ENCODE measurements around the gene KDM7A. TPM values are rescaled to one million over a fixed set of nuclear protein-coding genes. Genes with fewer than 3 reads are reported as not detected.

The KDM7A gene
- total RNA-seq, 2 experiments from 2014 or later = 43.3 to 46.5 TPM

GRCh38 chr7:140042386-140042670, 134.5 kb downstream of the KDM7A start:
- Histone ChIP-seq H3K4me3 (ENCODE audit: low read length) (no peak overlapping the region), H3K27me3 (ENCODE audit: control insufficient read depth in 1 of 2, insufficient read depth in 2 of 2, low read length in 2 of 2) (no peaks in the 10 kb centered on the region), H3K36me3 (ENCODE audit: insufficient read depth, low read length) (peaks cover 74% of the 10 kb centered on the region), H3K27ac (ENCODE audit: low read depth in 1 of 2, low read length in 2 of 2) (no peak overlapping the region), H3K9me3 (ENCODE audit: control insufficient read depth in 1 of 2, insufficient read depth in 1 of 2, low read length in 2 of 2) (no peaks in the 10 kb centered on the region), H3K4me1 (ENCODE audit: insufficient read depth, low read length) (peaks cover 3% of the 10 kb centered on the region)
- H3K4me1 Mint-ChIP-seq (ENCODE audit: low read depth) = peaks cover 23% of the 10 kb centered on the region
- peaks cover 88% of the 10 kb centered on the region for H3K36me3 Mint-ChIP-seq (ENCODE audit: low read depth)
- H3K9me3 Mint-ChIP-seq = no peaks in the 10 kb centered on the region
- no peak for TF ChIP-seq CTCF (IDR thresholded peaks at IDR 0.05)
- H3K4me3 Mint-ChIP-seq = no peak overlapping the region
- CTCF ChIA-PET = no interaction called here
- no peaks in the 10 kb centered on the region for H3K27me3 Mint-ChIP-seq
- ATAC-seq (ENCODE audit: poor library complexity) (no peak), DNase-seq (no peak)
- POLR2A ChIA-PET = no interaction called here
- intact Hi-C loops (cut with DNase I, micrococcal nuclease) = no loop called here
- H3K27ac Mint-ChIP-seq = no peak overlapping the region

- intact Hi-C loops (cut with DNase I, micrococcal nuclease) = no loop called here
- no peak for TF ChIP-seq CTCF (IDR thresholded peaks at IDR 0.05)
- H3K4me1 Mint-ChIP-seq (ENCODE audit: low read depth) = peaks cover 24% of the 10 kb centered on the region
- no peak overlapping the region for H3K4me3 ChIP-seq (ENCODE audit: low read length)
- CTCF ChIA-PET = no interaction called here
- POLR2A ChIA-PET = no interaction called here
- H3K36me3 Mint-ChIP-seq (ENCODE audit: low read depth) = peaks cover 87% of the 10 kb centered on the region
- H3K36me3 ChIP-seq (ENCODE audit: insufficient read depth, low read length) = peaks cover 72% of the 10 kb centered on the region
- H3K9me3 ChIP-seq (ENCODE audit: control insufficient read depth in 1 of 2, insufficient read depth in 1 of 2, low read length in 2 of 2) = no peaks in the 10 kb centered on the region
- ATAC-seq (ENCODE audit: poor library complexity) (no peak), DNase-seq (no peak)
- H3K27ac ChIP-seq (ENCODE audit: low read depth in 1 of 2, low read length in 2 of 2) = no peak overlapping the region
- H3K27me3 ChIP-seq (ENCODE audit: control insufficient read depth in 1 of 2, insufficient read depth in 2 of 2, low read length in 2 of 2) = no peaks in the 10 kb centered on the region
- H3K4me3 Mint-ChIP-seq = no peak overlapping the region
- peaks cover 8% of the 10 kb centered on the region for H3K4me1 ChIP-seq (ENCODE audit: insufficient read depth, low read length)
- no peak overlapping the region for H3K27ac Mint-ChIP-seq
- no peaks in the 10 kb centered on the region for H3K27me3 Mint-ChIP-seq
- H3K9me3 Mint-ChIP-seq = no peaks in the 10 kb centered on the region
Observed at GRCh38 chr7:140041659-140042385, 135.0 kb downstream of the KDM7A start.

- ChIA-PET CTCF (no interaction called here), POLR2A (no interaction called here)
- intact Hi-C loops (cut with DNase I, micrococcal nuclease) = no loop called here
Observed at GRCh38 chr7:140039896-140040295, 136.9 kb downstream of the KDM7A start.

More at GRCh38 chr7:140039896-140040295, 136.9 kb downstream of the KDM7A start:
- H3K27ac Mint-ChIP-seq = no peak overlapping the region
- peaks cover 84% of the 10 kb centered on the region for H3K36me3 Mint-ChIP-seq (ENCODE audit: low read depth)
- H3K27ac ChIP-seq (ENCODE audit: low read depth in 1 of 2, low read length in 2 of 2) = no peak overlapping the region
- peaks cover 35% of the 10 kb centered on the region for H3K4me1 Mint-ChIP-seq (ENCODE audit: low read depth)
- no peaks in the 10 kb centered on the region for H3K9me3 Mint-ChIP-seq
- no peak for ATAC-seq (ENCODE audit: poor library complexity)
- no peaks in the 10 kb centered on the region for H3K27me3 Mint-ChIP-seq
- H3K4me3 ChIP-seq (ENCODE audit: low read length) = no peak overlapping the region
- H3K9me3 ChIP-seq (ENCODE audit: control insufficient read depth in 1 of 2, insufficient read depth in 1 of 2, low read length in 2 of 2) = no peaks in the 10 kb centered on the region
- TF ChIP-seq CTCF (IDR thresholded peaks at IDR 0.05) = no peak
- peaks cover 18% of the 10 kb centered on the region for H3K4me1 ChIP-seq (ENCODE audit: insufficient read depth, low read length)
- H3K27me3 ChIP-seq (ENCODE audit: control insufficient read depth in 1 of 2, insufficient read depth in 2 of 2, low read length in 2 of 2) = no peaks in the 10 kb centered on the region
- H3K4me3 Mint-ChIP-seq = no peak overlapping the region
- H3K36me3 ChIP-seq (ENCODE audit: insufficient read depth, low read length) = peaks cover 69% of the 10 kb centered on the region
- no peak for DNase-seq
